SH-SY5Y (cell line): ENCODE measurements around the gene RNF144B.

ENCODE experiments used
- GATA2 ChIP-seq: IDR thresholded peaks from 2 replicates; pipeline ENCODE4 v1.6.1; 2011; ENCODE audit warnings: mild to moderate bottlenecking, low read depth, low read length
- GATA3 ChIP-seq: IDR thresholded peaks from 2 replicates; pipeline ENCODE4 v1.6.1; 2011; ENCODE audit warnings: low read depth, mild to moderate bottlenecking, low read length, moderate library complexity

DNA sequence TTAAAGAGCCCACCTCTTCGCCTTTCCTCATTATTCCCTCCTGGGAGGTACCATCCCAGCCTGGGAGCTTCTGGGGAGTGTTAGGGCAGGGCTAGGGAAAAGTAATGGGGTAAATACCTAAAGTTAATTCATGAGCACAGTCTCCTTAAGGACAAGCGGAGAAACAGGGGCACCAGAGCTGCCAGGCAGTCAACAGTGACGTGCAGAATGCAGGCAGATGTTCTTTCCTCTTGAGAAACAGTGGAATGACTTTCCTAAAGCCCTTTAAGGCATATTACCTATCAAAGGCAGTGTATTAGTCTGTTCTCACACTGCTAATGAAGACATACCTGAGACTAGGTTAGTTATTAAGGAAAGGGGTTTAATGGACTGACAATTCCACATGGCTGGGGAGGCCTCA is 76.3 kb downstream of the RNF144B start:
- TF ChIP-seq GATA2 = no peak
- TF ChIP-seq GATA3 = no peak
